AG09319 (cell line): Measurements from ENCODE around the gene STAMBPL1.
A peak's percentile ranks its signal among the peaks of the same experiment; 100 is the strongest.

ENCODE experiments used
- DNase-seq: peaks from one replicate; pipeline ENCODE4 v3.0.0-alpha.2; 2010; ENCODE audit warnings: low read depth; ENCODE audit errors: extremely low read depth
- TF ChIP-seq, protein P1 (sequence below): IDR thresholded peaks from 2 replicates; pipeline ENCODE4 v1.5.1; 2011; ENCODE audit warnings: low read depth, mild to moderate bottlenecking, inconsistent platforms, low read length, moderate library complexity

The STAMBPL1 gene

DNA sequence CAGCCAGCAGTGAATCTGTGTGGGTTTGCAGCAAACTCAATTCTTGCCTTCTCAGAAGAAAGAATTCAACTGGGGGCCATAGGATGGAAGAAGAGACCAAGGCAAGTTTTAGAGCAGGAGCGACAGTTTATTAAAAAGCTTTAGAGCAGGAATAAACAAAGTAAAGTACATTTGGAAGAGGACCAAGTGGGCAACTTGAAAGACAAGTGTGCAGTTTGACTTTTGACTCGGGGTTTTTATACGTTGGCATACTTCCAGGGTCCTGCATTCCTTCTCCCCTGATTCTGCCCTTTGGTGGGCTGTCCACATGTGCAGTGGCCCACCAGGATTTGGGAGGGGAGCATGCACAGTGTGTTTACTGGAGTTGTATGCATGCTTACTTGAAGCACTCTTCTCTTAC lies 25.4 kb upstream of the STAMBPL1 start:
- TF ChIP-seq, protein P1, sequence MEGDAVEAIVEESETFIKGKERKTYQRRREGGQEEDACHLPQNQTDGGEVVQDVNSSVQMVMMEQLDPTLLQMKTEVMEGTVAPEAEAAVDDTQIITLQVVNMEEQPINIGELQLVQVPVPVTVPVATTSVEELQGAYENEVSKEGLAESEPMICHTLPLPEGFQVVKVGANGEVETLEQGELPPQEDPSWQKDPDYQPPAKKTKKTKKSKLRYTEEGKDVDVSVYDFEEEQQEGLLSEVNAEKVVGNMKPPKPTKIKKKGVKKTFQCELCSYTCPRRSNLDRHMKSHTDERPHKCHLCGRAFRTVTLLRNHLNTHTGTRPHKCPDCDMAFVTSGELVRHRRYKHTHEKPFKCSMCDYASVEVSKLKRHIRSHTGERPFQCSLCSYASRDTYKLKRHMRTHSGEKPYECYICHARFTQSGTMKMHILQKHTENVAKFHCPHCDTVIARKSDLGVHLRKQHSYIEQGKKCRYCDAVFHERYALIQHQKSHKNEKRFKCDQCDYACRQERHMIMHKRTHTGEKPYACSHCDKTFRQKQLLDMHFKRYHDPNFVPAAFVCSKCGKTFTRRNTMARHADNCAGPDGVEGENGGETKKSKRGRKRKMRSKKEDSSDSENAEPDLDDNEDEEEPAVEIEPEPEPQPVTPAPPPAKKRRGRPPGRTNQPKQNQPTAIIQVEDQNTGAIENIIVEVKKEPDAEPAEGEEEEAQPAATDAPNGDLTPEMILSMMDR = no peak
- DNase-seq = no peak

DNA sequence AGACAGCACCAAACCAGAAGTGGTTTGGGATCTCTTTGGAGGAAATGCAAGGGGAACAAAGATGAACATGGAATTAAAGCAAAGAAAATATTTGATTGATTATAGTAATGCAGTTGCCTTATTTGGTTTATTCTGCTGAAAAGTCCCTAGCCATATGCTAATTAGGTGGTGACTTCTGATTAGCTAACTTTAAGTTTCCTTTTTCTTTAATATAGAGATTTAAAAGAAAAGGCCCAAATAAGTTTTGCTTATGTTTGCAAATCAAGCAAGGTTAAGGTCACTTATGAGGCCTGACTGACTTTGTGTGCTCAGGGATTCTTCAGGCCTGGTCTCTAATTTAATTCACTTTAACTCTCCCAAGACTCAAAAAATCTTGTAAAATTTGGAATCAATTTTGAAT lies 22.2 kb upstream of the STAMBPL1 start:
- TF ChIP-seq, protein P1 = no peak
- no peak for DNase-seq

DNA sequence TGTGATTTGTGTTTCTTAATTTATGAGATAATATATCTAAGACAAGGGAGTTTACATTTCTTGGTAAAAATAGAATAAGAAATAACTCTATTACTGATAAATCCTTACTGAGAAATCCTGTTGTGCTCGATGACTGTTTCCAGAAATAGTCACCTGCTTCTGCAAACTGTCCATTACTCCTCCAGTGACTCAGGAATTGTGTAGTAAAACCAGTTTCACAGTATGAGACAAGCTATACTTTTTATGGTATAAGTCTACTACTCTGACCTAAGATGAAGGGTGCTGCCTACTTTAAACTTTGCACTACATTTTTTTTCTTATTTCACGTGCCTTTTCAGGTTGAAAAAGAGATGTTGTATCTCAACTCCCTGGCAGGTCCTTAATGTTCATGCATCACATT lies 21.6 kb upstream of the STAMBPL1 start:
- DNase-seq = no peak
- TF ChIP-seq, protein P1 = no peak

DNA sequence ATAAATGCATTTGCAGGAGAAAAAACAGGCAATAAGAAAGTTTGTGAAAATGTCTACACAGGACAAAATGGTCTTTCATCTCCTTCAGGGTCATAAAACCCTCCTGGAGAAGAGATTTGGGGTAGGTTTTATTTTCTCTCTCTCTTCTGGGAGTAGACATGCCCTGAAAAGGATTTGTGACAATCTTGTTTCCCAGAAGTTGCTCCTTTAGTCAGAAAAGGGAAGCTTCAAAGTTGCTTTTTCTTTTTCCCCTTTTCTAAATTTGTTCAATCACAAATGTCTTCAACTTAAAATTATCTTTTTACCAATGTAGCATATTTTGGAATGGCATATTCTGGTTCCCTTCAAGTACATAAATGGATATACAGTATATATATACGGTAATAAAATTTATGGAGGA lies 19.0 kb upstream of the STAMBPL1 start:
- TF ChIP-seq, protein P1 = no peak
- no peak for DNase-seq

DNA sequence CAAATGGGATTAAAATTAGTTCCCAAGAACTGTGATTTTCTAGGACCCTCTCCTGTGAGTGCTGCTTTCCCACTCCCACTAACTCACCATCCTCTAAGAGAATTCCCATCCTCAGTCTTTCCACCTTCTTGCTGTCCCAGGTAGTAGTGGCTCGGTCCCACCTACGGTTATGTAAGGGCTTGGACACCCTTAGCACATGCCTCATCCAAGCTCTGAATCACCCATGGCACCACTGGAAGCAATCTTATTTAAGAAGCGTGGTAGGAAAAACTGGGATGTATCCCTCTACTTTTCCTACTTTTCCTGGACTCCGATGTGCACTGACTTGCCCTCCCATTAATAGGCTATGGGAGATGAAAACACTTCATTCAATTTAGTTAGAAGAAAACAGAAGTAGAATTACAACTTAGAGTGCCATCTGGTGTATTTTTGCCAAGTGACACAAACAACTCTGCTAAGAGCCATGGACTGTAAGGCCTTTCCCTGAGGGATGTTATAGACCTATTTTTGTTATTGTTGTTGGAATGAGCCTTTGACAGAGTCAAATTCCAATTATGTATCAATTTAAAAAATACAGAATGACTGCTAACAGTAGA lies 14.7 kb upstream of the STAMBPL1 start:
- DNase-seq = no peak
- TF ChIP-seq, protein P1 = peak; percentile 21

DNA sequence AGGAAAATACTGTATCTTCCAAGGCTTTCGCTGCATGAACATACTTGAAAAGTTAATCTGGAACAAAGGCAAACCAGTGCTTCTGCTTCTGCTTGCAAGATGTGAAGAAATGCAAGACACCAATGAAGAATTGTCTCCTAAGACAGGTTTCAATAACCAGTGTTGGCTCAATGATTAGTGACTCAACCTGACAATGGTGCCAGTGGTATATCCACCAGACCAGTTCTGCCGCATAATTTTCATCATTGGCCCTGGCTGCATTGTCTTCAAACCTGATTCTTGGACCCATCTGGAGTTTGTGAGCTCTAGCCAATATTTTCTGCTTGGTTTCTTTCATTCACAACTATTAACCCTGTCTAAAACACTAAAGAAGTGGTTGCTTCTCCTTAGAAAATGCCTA lies 13.6 kb upstream of the STAMBPL1 start:
- no peak for DNase-seq
- TF ChIP-seq, protein P1 = no peak

DNA sequence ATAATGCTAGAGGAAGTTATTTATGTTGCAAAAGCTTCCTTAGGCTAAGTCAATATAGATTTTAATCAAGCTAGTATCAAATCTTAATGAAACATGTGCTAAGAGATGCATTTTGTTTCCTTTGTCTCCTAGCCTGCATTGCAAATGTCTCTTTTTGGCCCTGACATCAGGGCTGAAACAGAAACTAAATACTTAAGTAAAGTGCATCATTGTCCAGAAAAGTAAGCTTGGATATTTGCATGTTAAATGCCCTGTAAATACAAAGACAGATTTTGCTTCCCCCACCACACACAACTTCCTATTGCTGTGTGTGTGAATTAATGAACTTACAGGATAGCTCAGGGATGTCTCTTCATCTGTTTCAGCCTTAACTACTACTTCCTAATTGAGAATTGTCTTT lies 10.0 kb upstream of the STAMBPL1 start:
- DNase-seq = no peak
- TF ChIP-seq, protein P1 = no peak
